ENCODE measurements around the gene ZDHHC17.

ZDHHC17 gene

GRCh38 chr12:76820888-76821482 lies 57.1 kb downstream of the ZDHHC17 start:
- no peak for DNase-seq

DNA sequence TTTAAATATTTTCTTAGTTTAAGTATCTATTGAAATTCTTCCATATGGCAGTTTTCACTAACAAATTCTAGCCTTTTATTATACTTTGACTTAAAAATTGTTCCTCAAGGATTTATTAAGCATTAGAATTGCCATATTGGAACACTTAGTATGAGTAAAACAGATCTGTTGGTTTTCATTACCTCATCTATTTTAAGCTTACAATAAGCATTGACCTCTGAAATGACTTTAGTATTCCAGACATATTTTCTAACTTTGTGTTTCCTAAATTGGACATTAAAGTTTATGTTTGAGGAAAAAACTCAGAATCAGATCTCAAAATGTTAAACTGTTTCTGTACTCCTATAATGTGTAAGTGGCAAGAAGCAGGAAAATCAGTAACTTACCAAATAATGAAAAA lies 66.5 kb downstream of the ZDHHC17 start:
- DNase-seq: no peak

GRCh38 chr12:76836633-76837032 lies 72.7 kb downstream of the ZDHHC17 start:
- no peak for DNase-seq

DNA sequence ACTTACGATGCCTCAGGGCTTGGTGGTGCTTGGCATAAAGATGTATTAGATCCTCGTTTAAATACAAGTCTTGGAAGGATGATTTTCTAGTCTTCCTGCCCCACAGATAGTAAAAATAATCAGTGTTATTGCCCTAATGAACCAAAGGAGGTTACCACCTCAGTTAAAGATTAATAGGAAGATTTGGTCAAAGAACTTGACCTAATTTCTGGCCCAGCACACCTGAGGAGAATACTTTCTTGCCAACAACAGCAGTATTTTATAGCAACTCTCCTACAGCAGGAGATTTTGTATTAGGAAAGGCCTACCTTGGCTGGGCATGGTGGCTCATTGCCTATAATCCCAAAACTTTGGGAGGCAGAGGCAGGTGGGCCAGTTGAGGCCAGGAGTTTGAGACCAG lies 83.3 kb downstream of the ZDHHC17 start:
- no peak for DNase-seq

DNA sequence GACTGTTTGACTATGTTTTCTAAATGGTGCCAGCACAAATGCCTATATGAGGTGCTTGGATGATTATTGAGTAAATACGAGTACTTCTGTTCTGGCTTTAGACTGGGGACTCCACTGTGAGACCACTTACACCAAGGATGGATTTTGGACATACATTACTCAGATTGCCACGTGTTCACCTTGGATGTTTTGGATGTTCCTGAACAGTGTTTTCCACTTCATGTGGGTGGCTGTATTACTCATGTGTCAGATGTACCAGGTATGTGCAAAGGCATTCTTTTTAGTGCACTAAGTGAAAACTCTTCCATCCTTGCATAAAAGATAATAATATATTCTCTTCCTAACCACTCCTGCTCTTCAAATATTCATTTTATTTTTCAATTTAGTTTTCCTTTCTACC lies 84.2 kb downstream of the ZDHHC17 start:
- no peak for DNase-seq

DNA sequence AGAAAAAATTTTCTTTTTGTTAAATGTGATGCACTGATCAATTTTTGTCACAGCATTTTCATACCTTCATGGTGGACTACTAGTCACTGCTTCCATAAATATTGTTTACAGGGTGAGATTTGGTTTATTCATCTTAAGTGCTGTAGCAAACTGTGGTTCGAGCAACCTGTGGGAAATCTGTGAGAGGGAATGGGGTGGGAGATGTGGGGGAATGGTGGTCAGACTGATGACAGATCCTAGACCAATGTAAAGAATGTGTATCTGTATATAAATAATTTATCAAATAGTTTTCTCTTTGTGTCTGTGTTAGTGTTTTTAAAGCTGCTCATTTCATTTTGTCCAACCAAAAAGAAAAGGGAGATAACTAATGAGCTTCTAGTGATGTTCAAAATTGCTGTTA lies 88.2 kb downstream of the ZDHHC17 start:
- no peak for DNase-seq

DNA sequence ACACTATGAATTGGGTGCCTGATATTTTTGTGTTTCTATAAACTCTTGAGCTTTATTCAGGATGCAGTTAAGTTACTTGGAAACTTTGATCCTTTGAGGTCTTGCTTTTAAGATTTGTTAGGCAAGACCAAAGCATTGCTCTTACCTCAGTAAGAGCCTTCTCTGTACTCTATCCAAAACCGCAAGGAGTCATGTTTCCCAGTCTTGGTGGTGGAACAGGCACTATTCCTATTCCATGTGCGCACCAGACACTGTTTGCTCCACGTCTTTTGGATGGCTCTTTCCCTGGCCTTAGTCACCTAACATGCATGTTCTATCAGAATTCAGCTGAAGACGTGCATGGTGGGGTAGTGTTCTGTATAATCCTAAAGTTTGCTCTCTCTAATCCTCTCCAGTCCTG lies 91.4 kb downstream of the ZDHHC17 start:
- DNase-seq: no peak

GRCh38 chr12:76856018-76856644 lies 92.2 kb downstream of the ZDHHC17 start:
- DNase-seq: no peak

DNA sequence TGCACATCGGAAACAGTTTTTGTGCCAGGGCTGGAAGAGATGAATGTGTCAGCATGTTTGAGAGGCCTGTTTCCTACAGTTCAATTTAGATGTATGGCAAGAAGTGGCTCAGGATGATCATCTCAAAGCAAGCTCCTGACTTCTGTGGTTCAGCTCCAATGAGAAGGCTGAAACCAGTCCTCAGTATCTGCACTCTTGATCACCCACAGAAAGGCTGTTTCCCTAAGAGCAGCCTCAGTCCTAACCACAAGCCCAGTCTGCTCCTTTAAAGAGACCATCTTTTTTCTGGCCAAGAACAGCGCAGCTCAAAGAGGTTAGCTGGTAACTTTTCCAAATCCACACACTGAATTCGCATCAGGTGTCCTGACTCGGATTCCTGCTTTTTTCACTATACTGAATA lies 95.7 kb downstream of the ZDHHC17 start:
- DNase-seq: no peak

- no peak for DNase-seq
These were observed 96.3 kb downstream of the ZDHHC17 start for GRCh38 chr12:76860256-76860655.

- DNase-seq: no peak
These were observed 99.2 kb downstream of the ZDHHC17 start for GRCh38 chr12:76863005-76863670.

DNA sequence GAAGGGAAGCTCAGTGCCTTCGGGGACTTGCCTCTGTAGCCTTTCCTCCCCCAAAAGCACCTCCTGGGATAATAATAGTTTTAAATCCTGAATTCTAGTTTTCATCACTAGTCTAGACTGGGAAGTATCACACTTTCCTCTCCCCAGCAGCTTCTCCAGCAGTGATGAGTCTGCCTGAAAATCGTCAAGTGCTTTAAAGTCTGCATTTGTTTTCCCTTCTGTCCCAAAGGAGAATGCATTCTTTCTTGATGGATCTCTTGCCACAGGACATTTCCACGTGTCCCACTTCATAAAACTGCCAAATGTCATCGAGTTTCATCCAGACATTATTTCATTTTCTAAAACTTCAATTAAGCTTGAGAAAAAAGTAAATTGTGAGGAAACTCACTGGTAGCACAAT lies 99.9 kb downstream of the ZDHHC17 start:
- DNase-seq: no peak

DNA sequence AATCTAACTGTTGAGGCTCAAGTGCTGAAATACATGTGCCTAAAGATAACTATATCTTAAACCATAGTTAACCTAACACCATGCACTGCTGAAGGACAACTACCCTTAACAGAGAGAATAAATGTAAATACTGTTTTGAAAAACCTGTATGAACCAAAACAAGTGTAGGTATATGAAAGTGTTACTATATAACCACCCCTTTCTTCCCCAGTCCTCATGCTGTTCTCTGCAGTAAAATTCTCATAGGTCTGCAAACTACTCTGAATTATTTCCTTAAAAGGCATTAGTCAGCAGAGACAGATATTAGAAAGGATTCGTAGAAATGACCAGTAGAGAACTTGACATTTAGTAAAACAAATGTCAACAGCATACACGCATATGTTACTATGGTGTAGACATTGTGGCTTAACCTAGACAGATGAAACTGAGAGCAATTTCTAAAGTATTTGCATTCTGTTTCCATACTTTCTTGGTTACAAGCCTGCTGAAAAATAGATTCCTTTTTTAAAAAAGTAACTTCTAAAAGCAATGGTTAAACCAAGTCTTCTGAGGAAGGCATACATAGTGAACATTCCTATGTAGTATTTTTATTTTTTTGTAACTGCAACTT lies 101.0 kb downstream of the ZDHHC17 start:
- DNase-seq: no peak

DNA sequence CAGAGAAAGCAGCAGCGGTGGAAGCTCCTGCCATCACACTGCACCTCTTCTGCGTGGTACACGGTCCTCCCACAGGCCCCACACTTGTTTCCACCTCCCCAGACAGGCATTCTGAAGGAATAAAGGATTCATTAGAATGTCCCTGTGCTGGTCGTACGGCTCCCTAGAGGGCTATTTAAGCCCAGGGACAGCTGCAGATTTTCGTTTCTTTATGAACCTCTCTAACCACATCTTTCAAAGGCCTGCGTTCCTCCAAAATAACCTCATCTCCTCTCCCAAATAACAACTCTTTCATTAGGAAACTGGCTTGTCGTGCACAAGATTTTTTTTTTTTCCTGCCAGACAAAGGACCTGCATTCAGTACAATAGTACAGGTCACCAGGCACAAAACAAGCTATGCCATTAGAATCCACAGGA lies 102.2 kb downstream of the ZDHHC17 start:
- DNase-seq: no peak

DNA sequence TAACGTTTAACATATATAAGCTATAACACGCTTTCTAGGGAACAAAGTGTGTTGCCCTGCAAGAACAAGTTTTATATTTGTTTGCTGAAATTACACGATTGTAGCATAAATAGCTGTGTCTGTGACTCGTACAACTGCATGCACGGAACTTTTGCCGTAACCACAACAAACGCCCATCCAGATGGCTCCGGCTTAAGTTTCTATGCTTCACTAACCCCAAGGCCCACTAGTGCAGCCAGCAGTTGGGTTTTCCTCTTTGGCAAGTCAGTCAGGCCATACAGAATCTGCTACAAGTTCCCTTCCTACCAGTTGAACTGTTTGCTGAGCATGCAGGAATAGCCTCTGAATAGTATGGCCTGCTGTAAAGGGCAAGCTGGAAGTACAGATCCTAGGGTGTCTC lies 102.8 kb downstream of the ZDHHC17 start:
- DNase-seq: no peak

GRCh38 chr12:76871082-76871481 lies 107.2 kb downstream of the ZDHHC17 start:
- DNase-seq: no peak

DNA sequence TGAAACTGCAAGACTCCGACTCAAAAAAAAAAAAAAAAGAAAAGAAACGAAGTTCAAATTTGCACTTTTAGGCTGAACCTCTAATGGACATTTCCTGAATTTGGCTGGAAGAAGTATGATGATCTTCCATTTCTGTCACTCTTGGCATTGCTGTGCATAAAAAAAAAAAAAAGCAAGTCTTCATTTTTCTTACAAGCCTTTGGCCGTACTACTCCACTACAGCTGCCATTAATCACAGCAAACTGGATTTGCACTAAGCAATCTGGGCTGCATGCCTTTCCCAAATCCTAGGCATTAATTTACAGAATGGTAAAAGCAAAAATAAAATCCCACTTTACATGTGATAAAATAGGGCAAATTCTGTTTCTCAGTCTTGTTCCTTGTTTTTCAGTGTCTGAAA lies 107.8 kb downstream of the ZDHHC17 start:
- no peak for DNase-seq

- no peak for DNase-seq
These were observed 108.5 kb downstream of the ZDHHC17 start for GRCh38 chr12:76872415-76872814.

- DNase-seq: no peak
These were observed 110.1 kb downstream of the ZDHHC17 start for GRCh38 chr12:76874027-76874426.

DNA sequence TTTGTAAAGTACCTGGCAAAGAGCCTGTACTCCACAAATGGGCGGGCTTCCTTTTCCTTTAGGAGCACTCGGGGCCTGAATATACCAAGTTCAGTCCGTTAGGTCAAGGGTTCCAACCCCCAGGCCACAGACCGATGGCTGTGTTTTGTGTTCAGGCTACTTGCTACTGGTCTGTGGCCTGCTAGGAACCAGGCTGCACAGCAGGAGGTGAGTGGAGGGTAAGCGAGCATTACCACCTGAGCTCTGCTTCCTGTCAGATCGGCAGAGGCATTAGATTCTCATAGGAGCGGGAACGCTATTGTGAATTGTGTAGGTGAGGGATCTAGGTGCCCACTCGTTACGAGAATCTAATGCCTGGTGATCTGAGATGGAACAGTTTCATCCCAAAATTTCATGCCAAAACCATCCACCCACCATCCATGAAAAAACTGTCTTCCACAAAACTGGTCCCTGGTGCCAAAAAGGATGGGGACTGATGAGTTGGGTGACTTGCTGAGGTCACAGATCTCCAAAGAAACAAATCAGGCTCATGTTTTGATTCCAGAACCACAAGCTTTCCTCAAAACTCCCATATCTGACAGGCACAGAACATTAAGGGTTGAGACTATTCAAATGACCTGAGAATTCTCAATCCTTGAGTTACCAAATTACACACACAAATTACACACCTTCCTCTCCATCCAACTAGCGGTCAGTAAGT lies 110.7 kb downstream of the ZDHHC17 start:
- no peak for DNase-seq

- no peak for DNase-seq
These were observed 112.8 kb downstream of the ZDHHC17 start for GRCh38 chr12:76876696-76877229.

DNA sequence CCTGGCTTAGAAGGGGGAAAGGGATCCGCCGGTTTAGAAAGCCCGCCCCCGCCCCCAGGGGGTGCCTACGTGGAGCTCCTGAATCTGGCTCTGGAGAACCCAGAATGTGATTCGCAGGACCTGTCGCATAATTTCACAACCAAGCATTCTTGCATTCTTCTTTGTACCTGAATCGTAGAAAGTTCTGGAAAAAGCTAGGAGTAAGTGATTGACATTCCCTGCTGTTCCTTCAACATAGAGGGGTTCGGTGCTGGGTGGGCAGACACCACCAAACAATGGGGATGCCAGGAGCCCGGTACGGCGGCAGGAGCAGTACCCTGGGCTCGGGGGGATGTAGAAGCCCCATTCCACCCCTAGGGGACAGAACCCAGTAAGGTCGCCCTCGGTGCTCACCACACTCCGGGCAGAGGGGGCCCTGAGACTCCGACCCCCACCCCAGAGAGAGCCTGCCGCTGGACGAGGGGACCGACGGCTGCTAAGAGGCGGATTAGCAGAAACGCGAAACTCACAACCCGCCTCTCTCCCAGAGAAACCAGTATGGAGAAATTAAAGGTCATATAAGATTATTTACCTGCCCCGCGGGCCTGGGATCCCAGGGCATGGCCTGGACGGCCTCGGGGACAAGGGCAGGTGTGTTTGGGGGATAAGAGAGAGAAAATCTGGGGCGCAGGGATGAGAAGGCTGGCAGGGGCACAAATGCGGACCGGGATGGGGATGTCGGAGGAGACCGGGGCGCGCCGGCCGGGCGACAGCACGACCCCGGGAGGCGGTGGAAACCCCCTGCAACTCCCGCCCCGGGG lies 114.4 kb downstream of the ZDHHC17 start:
- DNase-seq: no peak
